ENCODE measurements around the gene FALEC. TPM values are rescaled to one million over a fixed set of nuclear protein-coding genes. Genes with fewer than 3 reads are reported as not detected.
A peak's percentile ranks its signal among the peaks of the same experiment; 100 is the strongest.

FALEC gene
- not detected in 2 replicates for total RNA-seq (2014; rRNA removed)
- 0.36 TPM for polyA plus RNA-seq (2012)

DNA sequence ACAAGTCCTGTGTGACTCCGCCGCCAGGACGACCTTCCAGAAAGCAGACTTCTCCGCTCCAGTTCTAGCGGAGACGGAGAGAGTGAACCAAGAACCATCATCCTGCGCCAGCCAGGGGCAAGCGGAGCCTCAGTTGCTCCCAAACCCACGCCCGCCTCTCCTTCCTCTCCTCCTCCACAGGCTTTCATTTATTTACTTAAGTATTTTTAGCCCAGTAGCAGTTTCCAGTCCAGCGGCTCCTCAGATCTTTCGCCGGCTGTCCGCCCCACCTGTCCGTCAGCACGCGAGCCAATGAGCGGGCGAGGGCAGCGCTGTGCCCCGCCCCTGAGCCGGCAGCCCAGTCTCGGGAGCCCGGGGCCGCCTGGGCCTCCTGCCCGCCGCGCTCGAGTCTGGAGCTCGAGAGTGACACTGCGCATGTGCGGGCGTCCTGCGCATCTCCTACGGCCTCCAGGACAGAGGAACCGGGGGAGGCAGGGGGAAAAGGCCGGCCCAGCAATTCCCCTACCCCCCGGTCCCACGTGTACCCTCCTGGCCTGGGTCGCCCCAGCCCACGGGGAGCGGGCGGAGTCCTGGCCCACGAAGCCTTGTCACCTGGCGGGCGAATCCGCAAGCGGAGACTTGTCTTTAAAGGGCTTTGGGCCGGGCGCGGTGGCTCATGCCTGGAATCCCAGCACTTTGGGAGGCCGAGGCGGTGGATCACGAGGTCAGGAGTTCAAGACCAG lies at the start of gene FALEC:
FALEC (plus strand) TSS at position 425 of the 722 bp plus-strand sequence.
- peak; percentile 95 for DNase-seq (ENCODE audit: low read depth)

- DNase-seq (ENCODE audit: low read depth): no peak
Observed at GRCh38 chr1:150466964-150467363, 48.6 kb upstream of the FALEC start.

DNA sequence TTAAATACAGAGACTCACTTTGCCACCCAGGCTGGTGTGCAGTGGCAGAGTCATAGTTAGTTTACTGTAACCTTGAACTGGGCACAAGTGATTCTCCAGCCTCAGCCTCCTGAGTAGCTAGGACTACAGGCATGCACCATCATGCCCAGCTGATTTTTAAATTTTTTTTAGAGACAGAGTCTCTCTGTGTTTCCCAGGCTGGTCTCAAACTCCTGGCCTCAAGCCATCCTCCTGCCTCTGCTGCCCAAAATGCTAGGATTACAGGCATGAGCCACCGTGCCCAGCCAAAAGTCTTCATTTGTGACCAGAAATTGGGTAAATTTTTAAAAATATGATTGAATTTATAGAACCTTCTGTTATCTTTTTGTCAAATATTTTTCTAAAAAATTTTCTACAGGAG lies 46.3 kb upstream of the FALEC start:
- no peak for DNase-seq (ENCODE audit: low read depth)

DNA sequence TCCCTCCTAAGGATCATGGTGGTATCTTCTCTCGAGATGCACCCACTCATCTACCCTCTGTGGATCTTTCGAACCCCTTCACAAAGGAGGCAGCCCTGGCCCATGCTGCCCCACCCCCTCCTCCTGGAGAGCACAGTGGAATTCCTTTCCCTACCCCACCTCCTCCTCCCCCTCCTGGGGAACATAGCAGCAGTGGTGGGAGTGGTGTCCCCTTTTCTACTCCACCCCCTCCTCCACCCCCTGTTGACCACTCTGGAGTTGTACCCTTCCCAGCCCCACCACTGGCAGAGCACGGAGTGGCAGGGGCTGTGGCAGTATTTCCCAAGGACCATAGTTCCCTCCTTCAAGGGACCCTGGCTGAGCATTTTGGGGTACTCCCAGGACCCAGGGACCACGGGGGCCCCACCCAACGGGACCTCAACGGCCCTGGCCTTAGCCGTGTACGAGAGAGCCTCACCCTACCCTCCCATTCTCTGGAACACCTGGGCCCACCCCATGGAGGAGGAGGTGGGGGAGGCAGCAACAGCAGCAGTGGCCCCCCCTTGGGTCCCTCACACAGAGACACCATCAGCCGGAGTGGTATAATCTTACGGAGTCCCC lies 42.9 kb upstream of the FALEC start:
- DNase-seq (ENCODE audit: low read depth): no peak

GRCh38 chr1:150473659-150474058 lies 41.9 kb upstream of the FALEC start:
- DNase-seq (ENCODE audit: low read depth): no peak

DNA sequence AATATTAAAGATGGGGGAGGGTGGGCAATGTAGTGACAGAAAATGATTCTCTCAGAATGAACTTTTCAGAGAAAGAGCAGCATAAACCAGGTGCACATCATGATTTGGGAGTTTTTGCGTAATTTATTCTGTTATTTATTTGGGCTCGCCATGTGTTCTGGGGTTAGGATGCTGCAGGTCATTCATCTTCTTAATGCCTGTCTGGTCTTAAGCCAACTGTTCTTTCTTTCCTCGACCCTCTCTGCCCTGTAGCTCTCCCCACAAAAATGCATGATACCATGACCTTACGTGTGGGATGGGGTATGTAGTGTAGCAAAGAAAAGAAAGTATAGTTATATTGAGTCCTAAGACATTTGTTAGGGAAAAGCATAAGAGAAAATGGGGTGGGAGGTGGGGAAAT lies 40.7 kb upstream of the FALEC start:
- DNase-seq (ENCODE audit: low read depth): no peak

- no peak for DNase-seq (ENCODE audit: low read depth)
Observed at GRCh38 chr1:150476754-150477153, 38.8 kb upstream of the FALEC start.

- no peak for DNase-seq (ENCODE audit: low read depth)
Observed at GRCh38 chr1:150477320-150477719, 38.2 kb upstream of the FALEC start.

DNA sequence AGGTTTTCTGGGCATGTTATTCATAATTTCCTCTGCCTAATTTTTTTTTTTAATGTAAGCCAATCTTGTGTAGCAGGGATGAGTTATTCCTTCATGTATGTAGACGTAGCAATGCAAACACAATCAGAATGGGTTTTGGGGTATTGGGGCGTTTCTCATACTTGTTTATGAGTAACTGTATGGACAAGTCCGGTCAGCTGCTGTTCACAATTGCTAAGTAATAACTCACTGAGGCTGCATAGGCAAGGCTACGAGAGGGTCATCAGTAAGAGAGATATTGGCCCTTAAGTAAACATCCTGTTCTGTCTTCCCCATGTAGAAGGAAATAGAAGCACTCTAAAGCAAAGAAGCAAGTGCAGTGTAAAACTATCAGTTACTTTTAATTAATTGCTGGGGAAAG lies 37.8 kb upstream of the FALEC start:
- peak; percentile 64 for DNase-seq (ENCODE audit: low read depth)

DNA sequence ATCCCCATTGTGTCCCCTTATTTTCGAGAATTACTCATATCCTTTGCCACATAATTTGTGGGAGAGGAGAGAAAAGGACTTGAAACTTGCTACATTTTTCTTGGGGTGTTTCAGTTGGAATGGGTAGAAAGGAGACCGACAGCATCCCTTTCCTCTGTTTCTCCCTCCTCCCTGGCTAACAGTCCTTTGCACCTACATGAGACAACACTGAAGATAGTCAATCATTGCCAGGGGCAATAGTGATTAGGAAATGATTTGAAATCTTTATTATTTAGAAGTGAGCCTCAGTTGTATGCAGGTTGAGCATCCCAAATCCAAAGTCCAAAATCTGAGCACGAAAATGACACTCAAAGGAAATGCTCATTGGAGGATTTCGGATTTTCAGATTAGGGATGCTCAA lies 36.2 kb upstream of the FALEC start:
- no peak for DNase-seq (ENCODE audit: low read depth)

GRCh38 chr1:150479927-150480352 lies 35.6 kb upstream of the FALEC start:
- DNase-seq (ENCODE audit: low read depth): no peak

GRCh38 chr1:150484431-150484830 lies 31.1 kb upstream of the FALEC start:
- peak; percentile 30 for DNase-seq (ENCODE audit: low read depth)

DNA sequence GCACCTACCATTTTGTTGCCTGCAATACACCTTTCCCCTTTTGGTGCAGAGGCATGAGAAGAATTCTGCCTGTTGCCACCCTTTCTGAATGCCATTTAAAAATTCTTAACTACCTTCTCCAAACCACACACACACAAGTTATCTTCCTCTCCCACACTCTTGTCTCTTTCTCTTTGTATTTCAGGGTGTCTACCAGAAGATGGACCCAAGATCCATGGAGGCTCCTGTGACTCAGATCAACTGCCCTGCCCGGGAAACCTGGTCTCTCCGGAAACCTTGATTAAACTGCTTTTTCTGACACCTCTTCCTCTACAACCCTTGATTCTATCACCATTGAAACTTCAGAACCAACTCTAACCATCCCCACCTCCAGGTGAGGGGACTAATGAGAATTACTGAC lies 30.7 kb upstream of the FALEC start:
- DNase-seq (ENCODE audit: low read depth): peak; percentile 50

- peak; percentile 98 for DNase-seq (ENCODE audit: low read depth)
Observed at GRCh38 chr1:150486966-150487762, 28.4 kb upstream of the FALEC start, which contains the start of gene TARS2. Gene TARS2, plus strand, starts transcription at chr1:150487419. Its CDS starts 32 bp downstream, at chr1:150487451.

GRCh38 chr1:150487763-150488115 lies 27.8 kb upstream of the FALEC start:
- no peak for DNase-seq (ENCODE audit: low read depth)

DNA sequence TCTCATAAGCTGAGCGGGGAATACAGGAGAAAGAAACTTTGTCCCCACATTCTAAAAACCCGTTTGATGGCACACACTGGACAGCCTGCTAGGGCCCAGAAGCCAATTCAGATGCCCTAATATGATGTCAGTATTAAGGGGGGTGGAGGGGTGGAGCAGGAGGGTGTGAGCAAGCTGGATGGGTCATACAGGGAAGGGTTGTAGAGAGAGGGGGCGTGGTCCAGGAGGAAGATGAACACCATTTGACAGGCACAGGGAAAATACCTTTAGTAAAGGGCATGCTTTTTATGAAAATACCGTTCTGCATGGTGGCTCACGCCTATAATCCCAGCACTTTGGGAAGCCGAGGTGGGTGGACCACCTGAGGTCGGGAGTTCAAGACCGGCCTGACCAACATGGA lies 22.4 kb upstream of the FALEC start:
- DNase-seq (ENCODE audit: low read depth): no peak

DNA sequence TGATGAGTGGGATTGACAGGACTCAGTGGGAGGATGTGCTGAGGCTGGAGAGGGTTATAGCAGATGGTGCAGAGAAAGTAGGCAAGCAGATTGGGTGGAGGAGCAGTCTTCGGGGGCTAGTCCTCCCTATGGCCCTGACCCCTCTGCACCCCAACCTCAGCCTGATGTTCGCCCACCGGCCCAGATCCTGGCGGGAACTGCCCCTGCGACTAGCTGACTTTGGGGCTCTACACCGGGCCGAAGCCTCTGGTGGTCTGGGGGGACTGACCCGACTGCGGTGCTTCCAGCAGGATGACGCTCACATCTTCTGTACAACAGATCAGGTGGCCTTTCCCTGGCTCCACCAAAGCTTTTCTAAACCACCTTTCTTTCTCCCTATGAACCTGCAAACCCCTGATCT lies 17.2 kb upstream of the FALEC start:
- DNase-seq (ENCODE audit: low read depth): no peak

GRCh38 chr1:150505431-150505830 lies 10.1 kb upstream of the FALEC start:
- no peak for DNase-seq (ENCODE audit: low read depth)

DNA sequence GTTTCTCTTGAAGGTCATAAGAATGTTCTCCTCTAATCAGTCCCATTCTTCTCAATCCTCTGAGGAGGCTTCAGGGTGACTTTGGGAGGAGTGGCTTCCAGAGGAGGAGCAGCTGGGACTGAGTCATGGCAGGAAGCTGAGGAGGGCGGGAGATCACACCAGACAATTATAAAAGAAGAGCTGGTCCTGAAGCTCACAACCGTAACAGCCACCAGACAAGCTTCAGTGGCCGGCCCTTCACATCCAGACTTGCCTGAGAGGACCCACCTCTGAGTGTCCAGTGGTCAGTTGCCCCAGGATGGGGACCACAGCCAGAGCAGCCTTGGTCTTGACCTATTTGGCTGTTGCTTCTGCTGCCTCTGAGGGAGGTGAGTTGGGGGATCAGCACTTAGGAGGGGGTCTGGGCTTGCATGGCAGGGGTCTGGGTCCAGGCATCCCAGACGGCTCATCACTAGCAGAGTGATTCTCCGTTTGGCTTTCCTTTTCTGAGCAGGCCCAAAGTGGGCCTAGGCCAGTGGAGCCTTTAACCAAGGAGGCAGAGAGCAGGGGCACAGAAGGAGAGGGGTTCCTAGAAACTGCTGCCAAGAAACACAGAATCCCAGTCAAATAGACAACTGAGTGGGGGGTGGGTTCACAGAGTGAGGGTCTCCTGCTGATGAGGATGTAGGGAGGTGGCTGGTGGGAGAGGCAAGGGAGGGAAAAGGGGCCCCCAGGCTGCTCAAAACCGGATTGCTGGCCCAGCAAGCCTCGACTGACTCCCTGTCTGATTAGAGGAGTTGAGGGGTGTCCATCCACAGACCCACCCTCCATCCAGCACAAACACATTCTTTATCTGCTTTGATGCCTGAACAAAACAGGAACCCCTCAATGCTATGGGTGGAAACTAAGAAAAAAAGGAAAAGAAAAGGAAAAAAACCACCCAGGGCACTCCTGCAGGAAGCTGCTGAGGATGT lies 7.4 kb upstream of the FALEC start, which contains the start of gene ECM1:
ECM1 (plus strand) TSS at position 198 of the 953 bp plus-strand sequence; CDS start at position 299, 101 bp downstream.
- peak; percentile 85 for DNase-seq (ENCODE audit: low read depth)

GRCh38 chr1:150508982-150509381 lies 6.6 kb upstream of the FALEC start:
- no peak for DNase-seq (ENCODE audit: low read depth)

- DNase-seq (ENCODE audit: low read depth): no peak
Observed at GRCh38 chr1:150511551-150511950, 4.0 kb upstream of the FALEC start.
